HepG2 (cell line): ENCODE results near the gene SMTNL2. TPM values are rescaled to one million over a fixed set of nuclear protein-coding genes. Genes with fewer than 3 reads are reported as not detected.

ENCODE experiments used
- FOXP1 ChIP-seq, 2 experiments: fragments of 450-650 bp in 1 of 2; IDR thresholded peaks; 2 replicates each; pipeline ENCODE4 v1.6.1; 2017 to 2018; ENCODE audit warnings: antibody characterized with exemption in 1 of 2
- GATAD1 ChIP-seq: IDR thresholded peaks from 2 replicates; pipeline ENCODE4 v1.6.1; 2016; ENCODE audit warnings: missing genetic modification reagents, missing compliant biosample characterization
- HOXA5 ChIP-seq: sonication (generic); formaldehyde crosslinking; IDR thresholded peaks from 2 replicates; pipeline ENCODE4 v1.4.0; 2020; ENCODE audit warnings: missing genetic modification reagents
- IKZF5 ChIP-seq: IDR thresholded peaks from 2 replicates; pipeline ENCODE4 v1.6.1; 2018; ENCODE audit warnings: missing genetic modification reagents, mild to moderate bottlenecking, missing compliant biosample characterization
- NFAT5 ChIP-seq: sonication (generic); formaldehyde crosslinking; IDR thresholded peaks from 2 replicates; pipeline ENCODE4 v1.4.0; 2020; ENCODE audit warnings: missing genetic modification reagents
- RARA ChIP-seq: IDR thresholded peaks from 2 replicates; pipeline ENCODE4 v1.6.1; 2016; ENCODE audit warnings: missing genetic modification reagents, missing compliant biosample characterization
- SETDB1 ChIP-seq: sonication (generic); formaldehyde crosslinking; IDR thresholded peaks from 2 replicates; pipeline ENCODE4 v1.5.1; 2020; ENCODE audit warnings: missing genetic modification reagents, mild to moderate bottlenecking, borderline replicate concordance
- TGIF2 ChIP-seq: IDR thresholded peaks from 2 replicates; pipeline ENCODE4 v1.6.1; 2016; ENCODE audit warnings: control low read depth, missing compliant biosample characterization
- ZBTB14 ChIP-seq: sonication (generic); formaldehyde crosslinking; IDR thresholded peaks from 2 replicates; pipeline ENCODE4 v1.4.0; 2020; ENCODE audit warnings: missing genetic modification reagents
- ZFP36L2 ChIP-seq: sonication (generic); formaldehyde crosslinking; IDR thresholded peaks from 2 replicates; pipeline ENCODE4 v1.4.0; 2020; ENCODE audit warnings: missing genetic modification reagents
- ZHX2 ChIP-seq, 2 experiments: sonication (generic) in 1 of 2; formaldehyde crosslinking in 1 of 2; IDR thresholded peaks; 2 replicates each; pipeline versions ENCODE4 v1.6.1 to v1.9.0; 2014 to 2022; ENCODE audit warnings: antibody characterized with exemption in 1 of 2, borderline replicate concordance in 1 of 2, inconsistent platforms in 1 of 2, low read depth in 1 of 2, missing genetic modification reagents in 1 of 2
- ZMAT3 ChIP-seq: sonication (generic); formaldehyde crosslinking; conservative IDR thresholded peaks from 2 replicates; pipeline ENCODE4 v1.7.0; 2021; ENCODE audit warnings: missing genetic modification reagents
- ZNF136 ChIP-seq: sonication (generic); formaldehyde crosslinking; IDR thresholded peaks from 2 replicates; pipeline ENCODE4 v1.8.1; 2022; ENCODE audit warnings: low read depth, mild to moderate bottlenecking, moderate library complexity, missing genetic modification reagents
- ZNF253 ChIP-seq: sonication (generic); formaldehyde crosslinking; IDR thresholded peaks from 2 replicates; pipeline ENCODE4 v1.8.0; 2022; ENCODE audit warnings: mild to moderate bottlenecking, missing genetic modification reagents, borderline replicate concordance
- polyA plus RNA-seq, 8 experiments: library from polyadenylated mRNA; depleted of rRNA in 3 of 8; stranded (reverse) in 7 of 8; unstranded in 1 of 8; fragments of >200 nt; fragmentation: Illumina TruSeq in 4 of 8; extraction: Trizol in 4 of 8; gene quantifications; 2 replicates each; pipeline versions ENCODE4 v1.2.1 to v1.2.3, GENCODE V29; 2011 to 2016; ENCODE audit warnings: low read depth in 4 of 8, missing spikeins in 1 of 8, mixed read lengths in 1 of 8; ENCODE audit not compliant: insufficient read depth in 1 of 8
- total RNA-seq, 5 experiments: library from RNA; depleted of rRNA; stranded (reverse); fragments of >200 nt; fragmentation: Illumina TruSeq; extraction: Trizol; gene quantifications; 2 replicates each; pipeline ENCODE4 v1.2.3, GENCODE V29; 2016; ENCODE audit warnings: low read depth in 1 of 5

Gene SMTNL2
- total and polyA plus RNA-seq, 2 of the 13 experiments (the other 11 are each of a cell fraction or from before 2014, with no cell fraction given): 0.41 to 5.1 TPM

- no peak for TF ChIP-seq NFAT5 (CRISPR knock-in tag)
- no peak; the same call in 1 of the 2 replicates for TF ChIP-seq IKZF5
- TF ChIP-seq SETDB1: no peak
- TF ChIP-seq ZBTB14 (CRISPR knock-in tag): no peak
- TF ChIP-seq HOXA5: no peak
- no peak for TF ChIP-seq FOXP1 (IDR thresholded peaks at IDR 0.05)
- peak; percentile 29; the same call in 1 of the 2 replicates for TF ChIP-seq FOXP1 (CRISPR knock-in tag; IDR thresholded peaks at IDR 0.05)
- no peak for TF ChIP-seq ZNF253 (CRISPR knock-in tag)
- peak; percentile 28; the same call in 1 of the 2 replicates for TF ChIP-seq GATAD1 (CRISPR knock-in tag)
- TF ChIP-seq ZHX2 (IDR thresholded peaks at IDR 0.05; ENCODE audit: low read depth): no peak
- TF ChIP-seq ZHX2 (CRISPR knock-in tag; IDR thresholded peaks at IDR 0.05; ENCODE audit: borderline replicate concordance): no peak
- TF ChIP-seq ZMAT3 (CRISPR knock-in tag): 0 out of 2 replicates have a peak, but pooled peaks have one; percentile 28
- TF ChIP-seq ZNF136 (CRISPR knock-in tag): no peak
- TF ChIP-seq ZFP36L2 (CRISPR knock-in tag): no peak
- TF ChIP-seq RARA (CRISPR knock-in tag): 0 out of 2 replicates have a peak, but pooled peaks have one; percentile 45
- TF ChIP-seq TGIF2 (CRISPR knock-in tag): 0 out of 2 replicates have a peak, but pooled peaks have one; percentile 14
Measured at GRCh38 chr17:4565209-4566141, 18.9 kb upstream of the SMTNL2 start (continued).
